Upper lobe of left lung (tissue), 4 donors: ENCODE measurements around the gene FOXJ1.

Experiments used
- POLR2AphosphoS5 ChIP-seq, 2 donors: sonication (generic); formaldehyde crosslinking; IDR thresholded peaks; one replicate each; pipeline ENCODE4 v1.5.1; 2017; ENCODE audit warnings: antibody characterized with exemption in 2 of 2
- TF ChIP-seq, protein P1 (sequence below), 6 experiments: fragments of 450-650 bp in 4 of 6; fragments of 200-600 bp in 2 of 6; sonication (generic) in 2 of 6; IDR thresholded peaks; one replicate each; pipeline ENCODE4 v1.5.1; 2016 to 2019; ENCODE audit warnings: antibody characterized with exemption in 6 of 6

DNA sequence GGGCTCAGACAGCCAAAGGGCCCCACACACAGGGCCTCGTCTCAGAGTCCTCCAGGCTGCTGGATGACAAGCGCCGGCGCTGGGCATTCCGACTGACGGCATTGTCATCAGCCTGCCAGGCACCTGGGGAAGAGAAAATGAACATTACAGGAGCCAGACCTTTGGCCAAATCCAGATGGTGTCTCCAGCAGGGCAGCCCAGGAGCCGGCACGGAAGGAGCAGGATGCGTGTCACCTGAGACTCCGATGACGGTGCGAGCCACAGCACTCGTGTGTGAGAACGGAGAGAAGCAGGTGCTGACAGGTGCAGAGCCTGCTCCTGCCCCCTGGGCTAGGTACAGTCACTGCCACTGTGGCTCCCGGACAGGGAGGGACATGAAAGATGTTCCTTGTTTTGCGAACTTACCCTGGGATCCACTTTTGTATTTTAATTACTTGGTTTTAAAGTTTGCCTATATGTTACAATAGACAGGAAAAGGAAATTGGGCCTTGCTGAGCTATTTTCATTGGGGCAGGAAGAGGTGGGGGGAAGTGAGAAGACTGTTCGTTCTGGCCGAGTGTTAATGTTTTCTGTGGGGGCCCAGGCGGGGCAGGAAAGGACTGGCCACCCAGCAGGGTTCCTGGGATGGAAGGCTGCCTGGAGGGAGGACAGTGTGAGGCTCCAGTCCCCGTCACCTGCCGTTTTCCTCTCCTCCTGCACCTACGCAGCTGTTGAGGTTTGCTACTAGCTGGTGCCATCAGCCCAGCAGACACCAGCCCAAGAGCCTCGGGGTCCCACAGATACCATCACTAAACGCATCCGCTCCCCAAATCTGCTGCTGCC lies 4.4 kb upstream of the FOXJ1 start:
- TF ChIP-seq, protein P1, sequence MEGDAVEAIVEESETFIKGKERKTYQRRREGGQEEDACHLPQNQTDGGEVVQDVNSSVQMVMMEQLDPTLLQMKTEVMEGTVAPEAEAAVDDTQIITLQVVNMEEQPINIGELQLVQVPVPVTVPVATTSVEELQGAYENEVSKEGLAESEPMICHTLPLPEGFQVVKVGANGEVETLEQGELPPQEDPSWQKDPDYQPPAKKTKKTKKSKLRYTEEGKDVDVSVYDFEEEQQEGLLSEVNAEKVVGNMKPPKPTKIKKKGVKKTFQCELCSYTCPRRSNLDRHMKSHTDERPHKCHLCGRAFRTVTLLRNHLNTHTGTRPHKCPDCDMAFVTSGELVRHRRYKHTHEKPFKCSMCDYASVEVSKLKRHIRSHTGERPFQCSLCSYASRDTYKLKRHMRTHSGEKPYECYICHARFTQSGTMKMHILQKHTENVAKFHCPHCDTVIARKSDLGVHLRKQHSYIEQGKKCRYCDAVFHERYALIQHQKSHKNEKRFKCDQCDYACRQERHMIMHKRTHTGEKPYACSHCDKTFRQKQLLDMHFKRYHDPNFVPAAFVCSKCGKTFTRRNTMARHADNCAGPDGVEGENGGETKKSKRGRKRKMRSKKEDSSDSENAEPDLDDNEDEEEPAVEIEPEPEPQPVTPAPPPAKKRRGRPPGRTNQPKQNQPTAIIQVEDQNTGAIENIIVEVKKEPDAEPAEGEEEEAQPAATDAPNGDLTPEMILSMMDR (IDR thresholded peaks at IDR 0.05), result no peak
- TF ChIP-seq POLR2AphosphoS5 (IDR thresholded peaks at IDR 0.05), result no peak
